Hematopoietic multipotent progenitor cell treated with erythropoietin and hydrocortisone succinate and interleukin-3 and kit ligand, for 4 days (in vitro differentiated cells): ENCODE measurements around the gene SIL1.
"Not testable (repeated sequence)": the region's sequence is repeated elsewhere in the genome, so short reads cannot be mapped to it uniquely, and the experiment has no call there.

Experiments used
- DNase-seq: peaks from one replicate; pipeline ENCODE4 v3.0.0-alpha.2; 2015

Gene SIL1

DNA sequence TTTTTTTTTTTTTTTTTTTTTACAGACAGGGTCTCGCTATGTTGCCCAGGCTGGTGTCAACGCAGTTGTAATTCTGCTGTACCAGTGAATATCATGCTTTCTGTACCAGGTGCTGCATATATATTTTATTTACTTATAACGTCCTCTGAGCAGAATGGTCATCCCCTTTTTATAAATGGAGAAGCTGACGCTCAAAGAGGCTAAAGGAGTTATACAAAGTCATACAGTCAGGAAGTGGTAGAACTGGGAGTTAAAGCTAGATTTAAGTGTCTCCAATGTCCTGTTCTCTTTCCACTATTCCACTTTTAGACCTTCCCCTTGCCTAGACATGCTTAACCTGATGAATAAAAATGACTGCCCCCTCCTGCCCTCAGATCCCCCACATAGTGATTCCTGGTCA, 1.2 kb upstream of the SIL1 start:
- DNase-seq = no peak

DNA sequence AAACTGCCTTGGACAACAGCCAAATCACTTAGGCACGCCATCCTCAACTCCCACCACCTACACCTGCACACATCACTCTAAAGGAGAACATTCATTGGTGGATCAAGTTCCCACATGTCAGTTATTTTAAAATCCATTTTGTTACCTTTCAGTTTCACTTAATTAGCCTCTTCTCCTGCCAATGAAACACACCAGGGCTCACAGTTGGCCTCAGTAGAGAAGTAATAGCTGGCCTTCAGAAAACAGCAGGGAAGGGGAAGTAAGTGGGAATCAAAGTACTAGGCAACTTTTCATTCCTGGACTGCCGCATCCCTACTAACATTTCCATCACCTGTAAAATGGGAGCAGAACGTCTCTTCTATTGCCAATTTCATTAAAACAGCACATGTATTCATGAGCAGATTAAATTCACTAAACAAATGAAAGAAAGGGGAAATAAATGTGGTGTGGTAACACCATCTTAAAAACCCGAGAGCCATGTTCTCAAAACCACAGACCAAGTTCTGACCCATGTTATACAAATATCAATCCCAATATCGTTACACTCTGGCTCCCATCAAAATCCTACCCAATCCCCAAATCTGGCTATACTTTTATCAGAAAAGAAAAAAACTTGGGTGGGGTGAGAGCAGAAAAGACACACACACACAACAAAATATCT, 1.7 kb downstream of the SIL1 start:
- DNase-seq = peak; percentile 51

DNA sequence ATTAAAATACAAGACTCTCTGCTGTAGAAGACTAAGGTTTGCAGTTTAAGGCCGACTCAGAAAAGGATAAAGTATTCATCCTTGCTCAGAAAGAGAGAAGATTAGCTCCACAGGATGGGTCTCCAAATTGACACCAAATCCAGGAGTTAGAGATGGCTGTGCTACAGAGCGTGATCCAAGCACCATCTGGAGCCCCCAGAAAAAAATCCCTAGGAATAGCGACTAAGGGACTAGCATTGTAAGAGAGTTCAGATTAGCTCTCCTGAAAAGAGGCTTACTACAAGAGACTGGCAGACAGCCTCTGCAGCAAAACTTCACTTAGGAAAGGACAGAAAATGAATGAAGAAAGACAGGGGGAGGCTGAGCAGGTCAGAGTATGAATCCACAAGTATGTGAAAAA, 3.7 kb downstream of the SIL1 start:
- no peak for DNase-seq

DNA sequence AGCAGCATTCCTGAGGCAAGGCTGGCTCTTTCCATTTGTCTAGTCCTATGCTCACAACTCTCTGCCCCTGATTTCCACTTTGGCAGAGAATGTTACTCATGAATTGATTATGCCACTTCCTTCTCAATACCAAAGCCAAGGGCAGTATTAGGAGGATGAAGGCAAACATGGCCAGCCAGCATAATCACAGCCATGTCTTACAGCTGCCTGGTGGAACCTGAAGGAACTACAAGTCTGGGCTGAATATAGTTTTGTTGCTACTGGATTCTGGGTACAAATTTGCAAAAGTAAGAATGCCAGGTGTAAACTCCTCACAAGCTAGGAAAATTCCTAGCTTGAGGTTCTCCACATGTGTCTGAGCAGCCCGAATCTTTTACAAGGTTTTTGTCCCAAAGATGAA, 4.2 kb downstream of the SIL1 start:
- peak; percentile 65 for DNase-seq

DNA sequence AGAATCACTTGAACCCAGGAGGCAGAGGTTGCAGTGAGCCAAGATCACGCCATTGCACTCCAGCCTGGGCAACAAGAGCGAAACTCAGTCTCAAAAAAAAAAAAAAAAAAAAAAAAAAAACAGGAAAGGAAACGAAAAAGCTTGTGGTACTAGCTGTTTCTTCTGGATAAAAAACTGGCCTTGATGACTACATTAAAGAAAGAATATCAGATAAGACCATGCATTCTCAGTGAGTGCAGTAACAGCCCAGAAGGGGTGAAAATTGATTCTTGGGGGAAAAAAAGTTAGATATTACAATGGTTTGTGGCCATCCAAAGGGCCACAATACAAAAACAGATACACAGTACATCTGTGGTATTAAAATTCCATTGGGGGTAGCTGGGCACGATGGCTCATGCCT, 5.3 kb downstream of the SIL1 start:
- peak; percentile 90 for DNase-seq

DNA sequence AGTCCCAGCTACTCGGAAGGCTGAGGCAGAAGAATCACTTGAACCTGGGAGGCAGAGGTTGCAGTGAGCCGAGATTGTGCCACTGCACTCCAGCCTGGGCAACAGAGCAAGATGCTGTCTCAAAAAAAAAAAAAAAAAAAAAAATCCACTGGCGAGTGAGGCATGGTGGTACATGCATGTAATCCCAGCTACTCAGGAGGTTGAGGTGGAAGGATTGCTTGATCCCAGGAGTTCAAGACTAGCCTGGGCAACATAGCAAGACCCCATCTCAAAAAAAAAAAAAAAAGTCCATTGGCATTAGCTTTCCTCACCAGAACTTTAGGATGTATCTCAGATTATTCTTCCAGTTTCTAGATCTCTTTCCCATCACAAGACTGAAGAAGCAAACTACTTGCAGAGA, 6.2 kb downstream of the SIL1 start:
- not testable (repeated sequence) for DNase-seq

DNA sequence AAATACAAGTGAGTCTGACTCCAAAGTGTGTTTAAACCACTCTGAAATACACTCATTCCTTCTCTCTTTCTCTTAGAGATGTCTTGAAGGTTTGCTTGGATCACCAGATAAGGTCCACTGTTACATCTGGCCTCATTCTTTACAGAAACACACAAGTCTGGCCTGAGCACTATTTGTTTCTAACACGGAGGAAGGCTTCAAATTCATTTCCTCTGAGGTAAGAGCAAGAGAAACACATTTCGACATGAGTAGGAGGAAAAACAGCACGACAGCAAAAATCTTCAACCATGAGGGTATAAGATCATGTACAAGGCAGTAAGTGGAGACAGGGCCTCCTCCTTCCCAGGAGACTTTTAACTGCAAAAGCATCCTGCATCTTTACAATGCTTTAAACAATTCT, 8.0 kb downstream of the SIL1 start:
- DNase-seq = peak; percentile 37

DNA sequence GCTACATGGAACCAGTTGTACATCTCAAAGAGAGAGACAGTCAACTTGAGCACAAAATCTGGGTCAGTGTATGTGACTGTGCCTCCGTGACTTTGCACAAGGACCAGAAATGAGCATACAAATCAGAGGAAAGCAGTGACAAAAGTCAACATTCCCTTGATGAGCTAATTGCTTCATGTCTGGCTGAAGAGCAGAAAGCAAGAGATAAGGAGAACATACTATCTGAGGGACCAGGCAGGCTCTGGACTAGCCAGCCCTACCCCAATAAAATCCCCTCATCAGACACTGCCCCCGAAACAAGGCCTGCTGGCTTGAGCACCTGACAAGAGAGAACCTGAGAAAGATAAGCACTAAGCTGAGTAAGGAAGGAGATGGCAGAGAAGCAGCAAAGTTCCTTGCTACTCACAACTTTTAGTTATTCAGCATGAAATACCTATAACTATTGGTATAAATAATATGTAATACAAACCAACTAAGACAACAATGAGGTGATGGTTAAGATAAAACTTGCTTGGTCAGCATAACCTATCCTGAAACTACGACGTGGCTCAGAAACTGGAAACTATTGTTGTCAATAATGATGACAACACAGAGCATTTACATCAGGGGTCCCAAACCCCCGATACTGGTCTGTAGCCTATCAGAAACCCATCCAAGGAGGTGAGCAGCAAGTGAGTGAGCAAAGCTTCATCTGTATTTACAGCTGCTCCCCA, 9.5 kb downstream of the SIL1 start:
- peak; percentile 81 for DNase-seq

DNA sequence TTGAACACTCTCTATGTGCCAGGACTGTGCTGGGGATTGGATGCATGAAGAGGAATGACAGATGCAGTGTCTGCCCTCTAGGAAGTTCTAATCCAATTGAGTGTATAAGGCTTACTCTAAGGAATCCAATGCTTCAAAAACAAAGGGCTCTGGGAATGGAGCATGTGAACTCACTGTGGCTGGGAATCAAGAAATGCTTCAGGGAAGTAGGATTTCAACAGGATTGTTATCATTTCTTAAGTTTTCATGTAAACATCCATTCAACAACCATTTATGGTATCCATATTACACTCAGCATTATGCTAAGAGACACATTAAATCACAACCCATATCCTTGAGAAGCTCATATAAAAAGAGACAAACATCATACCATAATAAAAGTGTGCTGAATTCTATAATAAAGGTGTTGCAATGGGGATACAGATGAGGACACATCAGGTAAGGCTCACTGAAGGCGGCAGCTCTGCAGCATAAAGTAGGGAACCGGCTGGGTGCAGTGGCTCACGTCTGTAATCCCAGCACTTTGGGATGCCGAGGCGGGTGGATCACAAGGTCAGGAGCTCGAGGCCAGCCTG, 11.3 kb downstream of the SIL1 start:
- no peak for DNase-seq

DNA sequence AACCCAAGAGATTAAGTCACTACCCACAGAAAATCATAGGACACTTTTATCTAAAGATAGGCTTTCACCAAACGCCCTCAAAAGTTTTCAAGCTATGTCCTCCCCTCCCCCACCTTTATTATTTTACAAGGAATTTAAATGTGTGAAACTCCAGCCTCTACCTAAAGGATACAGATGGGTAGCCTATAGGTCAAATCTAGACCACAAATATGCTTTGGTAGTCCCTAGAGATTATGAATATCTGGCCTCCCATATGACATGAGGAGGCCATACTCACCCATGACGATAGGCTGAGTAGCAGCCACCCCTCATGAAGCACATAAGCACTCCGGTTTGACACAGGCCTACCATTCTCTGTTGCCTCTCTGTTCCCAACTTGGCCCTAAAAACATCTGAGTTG, 11.9 kb downstream of the SIL1 start:
- DNase-seq = peak; percentile 62

DNA sequence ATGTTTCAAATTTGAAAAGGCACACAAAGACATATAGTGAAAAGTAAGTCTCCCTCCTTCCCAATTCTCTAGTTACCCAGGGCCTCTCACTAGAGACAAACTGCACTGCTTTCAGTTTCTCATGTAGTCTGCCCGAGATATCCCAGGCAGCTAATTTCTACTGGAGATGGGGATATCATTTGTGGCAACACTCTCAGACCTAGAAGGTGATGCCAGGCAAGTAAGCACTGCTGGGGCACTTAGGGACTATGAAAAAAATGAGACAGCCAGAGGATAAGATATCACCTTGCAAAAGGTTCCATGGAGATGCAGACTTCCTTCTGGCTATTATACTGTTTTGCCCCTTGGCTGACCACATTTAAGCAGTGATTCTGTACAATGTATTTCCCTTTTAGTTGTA, 12.6 kb downstream of the SIL1 start:
- DNase-seq = no peak

DNA sequence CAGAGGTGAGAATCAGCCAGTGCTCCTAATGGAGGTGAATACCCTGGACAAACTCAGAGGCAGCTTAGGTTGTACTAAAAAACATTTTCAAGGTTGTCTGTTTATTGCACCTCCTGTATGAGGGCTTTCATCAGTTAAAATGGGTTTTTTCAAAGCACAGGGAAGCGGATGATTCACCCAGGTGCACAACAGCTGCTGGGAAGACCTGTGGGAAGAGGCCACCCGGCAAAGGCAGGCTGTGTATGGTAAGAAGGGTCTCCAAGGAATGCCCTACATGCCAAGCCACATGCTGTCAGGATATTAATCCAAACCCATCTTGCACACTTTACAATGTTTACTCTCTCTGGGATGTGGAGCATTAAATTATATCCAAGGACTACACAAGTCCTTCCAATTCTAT, 14.7 kb downstream of the SIL1 start:
- DNase-seq = no peak

DNA sequence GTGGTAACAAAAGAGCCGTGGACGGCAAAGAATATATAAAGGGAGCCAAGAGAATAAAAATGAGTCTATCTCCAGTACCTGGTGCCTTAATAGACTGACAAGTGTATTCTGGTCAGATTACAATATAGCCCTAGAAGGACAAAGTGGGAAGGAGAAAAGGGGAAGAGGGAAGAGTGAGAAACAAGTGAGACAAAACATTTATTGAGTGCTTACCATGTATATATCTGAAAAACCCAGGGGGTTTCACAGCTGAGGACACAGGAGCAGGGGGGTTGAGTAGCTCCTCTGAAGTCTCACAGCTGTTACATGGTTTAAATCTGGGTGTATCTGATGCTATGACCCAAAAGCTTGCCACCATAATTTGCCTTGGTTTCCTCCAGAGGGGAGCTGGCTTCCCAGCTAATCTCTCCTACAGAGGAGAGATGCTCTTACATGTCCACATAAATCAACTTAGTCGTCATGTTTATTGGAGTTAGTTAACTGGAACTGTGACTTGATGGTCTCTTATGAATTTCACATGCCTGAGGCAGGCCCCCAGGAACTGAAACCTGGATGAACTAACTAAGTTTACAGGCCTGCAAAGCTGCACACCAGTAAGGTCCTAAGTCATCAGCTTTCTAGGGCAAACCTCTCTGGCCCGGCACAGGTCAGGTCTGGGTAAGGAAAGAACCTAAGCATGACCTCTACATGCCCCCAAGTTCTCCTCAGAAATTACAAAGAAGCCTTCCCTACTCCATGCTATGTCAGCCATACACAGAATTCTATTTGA, 15.5 kb downstream of the SIL1 start:
- DNase-seq = no peak

DNA sequence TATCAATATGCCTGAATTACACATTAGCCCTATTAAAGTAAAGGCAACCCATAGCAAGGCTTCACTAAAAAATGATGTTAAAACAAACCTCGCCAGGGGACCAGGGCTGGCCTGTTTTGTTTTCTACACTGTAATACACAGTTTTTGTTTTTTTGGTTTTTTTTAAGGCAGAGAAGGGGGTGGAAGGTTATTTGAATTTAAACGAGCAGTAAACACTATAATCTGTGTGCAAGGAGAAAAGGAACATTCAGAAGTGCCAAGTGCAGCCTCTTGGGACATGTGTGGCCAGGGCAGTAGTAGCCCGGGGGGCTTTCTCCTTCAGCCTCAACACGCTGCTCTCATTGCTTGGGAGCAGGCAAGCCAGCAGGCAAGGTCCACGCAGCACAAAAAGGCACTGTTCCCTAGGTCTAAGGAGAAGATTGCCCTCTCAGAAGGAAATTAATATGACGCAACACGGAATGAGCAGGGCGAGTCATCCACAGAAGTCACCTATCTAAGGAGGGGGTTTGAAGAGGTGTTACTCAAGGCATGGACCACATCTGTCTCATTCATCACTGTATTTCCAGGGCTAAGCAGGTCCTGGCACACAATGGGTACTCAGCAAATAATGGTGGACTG, 16.2 kb downstream of the SIL1 start:
- DNase-seq = peak; percentile 21

DNA sequence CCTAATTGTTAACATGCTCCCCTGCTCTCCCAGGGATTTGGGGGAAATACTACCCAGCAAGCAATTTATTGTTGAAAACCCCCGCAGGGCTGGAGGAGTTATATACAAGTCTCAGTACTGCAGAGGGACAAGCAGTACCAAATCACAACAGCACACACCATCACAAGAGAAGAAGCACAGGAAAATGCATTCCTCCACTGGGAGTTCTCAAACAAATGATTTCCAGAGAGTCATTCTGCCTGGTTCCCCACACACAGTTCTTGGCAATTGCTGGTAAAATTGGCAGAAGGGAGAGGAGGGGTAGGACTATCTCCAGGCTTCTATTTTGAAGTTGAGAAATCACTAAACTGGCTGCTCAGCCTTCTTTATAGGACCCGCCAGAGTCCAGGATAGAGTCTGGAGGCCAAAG, 16.8 kb downstream of the SIL1 start:
- no peak for DNase-seq

DNA sequence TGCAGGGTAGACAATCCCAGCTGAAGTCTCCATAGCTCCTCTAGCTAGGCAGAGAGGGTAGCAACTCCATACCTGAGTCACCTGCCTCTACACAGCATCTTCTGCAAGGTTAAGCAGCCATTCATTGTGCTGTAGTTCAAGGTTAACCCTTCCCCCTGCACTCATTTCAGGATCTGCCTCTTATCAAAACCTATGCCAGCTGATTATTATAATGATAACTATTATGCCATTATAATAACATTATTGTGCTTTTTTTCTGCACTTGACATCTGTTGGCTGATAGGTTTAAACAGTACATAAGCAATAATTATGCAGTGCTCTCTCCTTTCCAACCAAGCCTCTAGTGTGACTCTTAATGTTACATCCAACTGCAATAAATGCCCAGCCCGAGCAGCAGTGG, 17.3 kb downstream of the SIL1 start:
- DNase-seq = no peak

DNA sequence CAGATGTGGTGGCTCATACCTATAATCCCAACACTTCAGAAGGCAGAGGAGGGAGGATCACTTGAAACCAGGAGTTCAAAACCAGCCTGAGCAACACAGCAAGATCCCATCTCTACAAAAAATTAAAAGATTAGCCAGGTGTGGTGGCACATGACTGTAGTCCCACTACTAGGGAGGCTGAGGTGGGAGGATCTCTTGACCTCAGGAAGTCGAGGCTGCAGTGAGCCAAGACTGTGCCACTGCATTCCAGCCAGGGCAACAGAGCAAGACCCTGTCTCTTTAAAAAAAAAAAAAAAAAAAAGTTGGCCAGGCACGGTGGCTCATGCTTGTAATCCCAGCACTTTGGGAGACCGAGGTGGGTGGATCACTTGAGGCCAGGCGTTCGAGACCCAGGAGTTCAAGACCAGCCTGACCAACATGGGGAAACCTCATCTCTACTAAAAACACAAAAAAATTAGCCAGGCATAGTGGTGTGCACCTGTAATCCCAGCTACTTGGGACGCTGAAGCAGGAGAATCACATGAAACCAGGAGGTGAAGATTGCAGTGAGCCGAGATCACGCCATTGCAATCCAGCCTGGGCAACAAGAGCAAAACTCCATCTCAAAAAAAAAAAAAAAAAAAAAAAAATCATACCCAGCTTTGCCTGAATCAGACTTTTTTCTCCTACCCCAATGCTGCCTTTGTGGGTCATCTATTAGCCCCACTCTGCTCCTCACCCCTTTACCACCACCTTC, 18.2 kb downstream of the SIL1 start:
- DNase-seq = not testable (repeated sequence)

DNA sequence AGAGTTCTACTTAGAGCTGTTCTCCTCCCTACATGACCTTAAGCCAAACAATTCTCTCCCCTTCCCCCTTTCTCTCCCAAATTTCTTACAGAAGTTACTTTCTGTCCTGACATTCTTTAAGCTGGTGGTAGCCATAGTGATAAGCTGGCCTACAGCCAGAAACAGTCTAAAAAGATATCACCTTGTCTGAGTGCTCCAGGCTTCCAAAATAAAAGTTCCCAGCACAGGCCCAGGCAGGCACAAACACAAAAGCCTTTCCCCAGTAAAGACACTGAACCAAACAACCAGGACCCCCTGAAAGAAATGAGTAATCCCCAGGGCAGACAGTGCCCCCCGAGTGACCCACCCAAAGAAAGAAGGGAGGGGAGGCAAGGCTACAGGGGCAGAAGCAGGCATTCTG, 19.2 kb downstream of the SIL1 start:
- peak; percentile 82 for DNase-seq

DNA sequence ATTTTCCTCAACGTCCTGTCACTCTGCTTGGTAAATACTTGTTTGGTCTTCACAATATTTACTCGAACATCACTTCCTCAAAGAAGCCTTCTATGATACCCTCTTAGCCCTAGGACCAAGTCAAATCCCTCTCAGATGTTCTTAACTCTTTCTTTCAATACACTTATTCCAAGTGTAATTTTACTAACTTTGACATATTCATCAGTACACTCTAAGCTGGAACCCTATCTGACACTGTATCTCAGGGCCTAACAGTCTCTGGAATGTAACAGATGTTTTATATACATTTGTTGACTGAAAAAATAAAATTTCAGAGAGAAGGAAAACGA, 19.6 kb downstream of the SIL1 start:
- peak; percentile 24 for DNase-seq

DNA sequence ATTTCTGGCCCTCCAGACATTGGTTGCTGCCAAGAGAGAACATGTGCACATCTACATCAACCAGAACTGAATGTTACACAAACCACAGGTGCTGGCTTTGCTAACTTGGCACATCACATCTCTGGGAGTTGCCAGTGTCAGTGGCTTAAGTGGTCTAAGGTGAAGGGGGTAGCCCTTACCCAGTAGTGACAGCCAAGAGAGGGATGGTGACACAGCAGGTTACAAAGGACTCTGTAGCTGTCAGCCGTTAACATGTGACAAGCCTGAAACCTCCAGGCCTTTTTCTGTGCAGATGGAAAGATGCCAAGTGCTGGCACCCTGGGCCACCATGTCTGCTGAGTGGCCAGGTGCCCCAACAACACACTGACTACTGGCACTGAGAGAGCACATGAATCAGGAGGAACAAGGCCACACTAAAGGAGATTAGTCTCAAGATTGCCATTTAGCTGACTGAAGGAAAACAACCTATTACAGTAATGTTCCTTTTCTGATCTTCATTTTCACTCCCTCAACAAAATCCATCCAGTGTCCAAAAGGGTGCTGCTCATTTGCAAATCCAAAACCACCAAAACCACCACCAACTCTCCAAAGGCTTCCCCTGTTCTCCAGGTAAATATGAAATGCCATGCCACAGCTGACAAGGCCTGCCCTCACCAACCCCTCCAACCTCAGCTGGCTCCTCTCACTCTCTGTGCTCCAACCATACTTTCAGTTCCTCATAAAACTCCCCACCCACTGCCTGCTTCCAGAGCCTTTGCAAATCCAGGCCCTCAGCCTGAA, 20.2 kb downstream of the SIL1 start:
- DNase-seq = peak; percentile 79

DNA sequence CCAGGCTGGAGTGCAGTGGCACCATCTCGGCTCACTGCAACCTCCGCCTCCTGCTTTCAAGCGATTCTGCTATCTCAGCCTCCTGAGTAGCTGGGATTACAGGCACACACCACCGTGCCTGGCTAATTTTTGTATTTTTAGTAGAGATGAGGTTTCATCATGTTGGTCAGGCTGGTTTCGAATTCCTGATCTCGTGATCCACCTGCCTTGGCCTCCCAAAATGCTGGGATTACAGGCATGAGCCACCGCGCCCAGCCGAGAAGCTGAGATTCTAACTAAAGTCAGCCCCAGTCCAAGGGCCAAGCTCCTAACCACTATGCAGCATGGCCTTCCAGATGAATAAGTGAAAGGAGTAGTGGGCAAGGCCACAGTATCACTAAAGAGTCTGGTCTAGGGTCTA, 20.9 kb downstream of the SIL1 start:
- not testable (repeated sequence) for DNase-seq

DNA sequence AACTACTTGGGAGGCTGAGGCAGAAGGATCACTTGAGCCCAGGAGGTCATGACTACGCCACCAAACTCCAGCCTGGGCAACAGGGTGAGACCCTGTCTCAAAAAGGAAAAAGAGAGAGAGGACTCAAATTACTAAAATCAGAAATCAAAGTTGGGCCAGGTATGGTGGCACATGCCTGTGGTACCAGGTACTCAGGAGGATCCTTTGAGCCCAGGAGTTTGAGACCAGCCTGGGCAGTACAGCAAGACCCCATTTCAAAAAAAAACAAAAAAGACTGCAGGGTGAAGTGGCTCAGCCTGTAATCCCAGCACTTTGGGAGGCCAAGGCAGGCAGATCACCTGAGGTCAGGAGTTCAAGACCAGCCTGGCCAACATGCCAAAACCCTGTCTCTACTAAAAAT, 23.8 kb downstream of the SIL1 start:
- DNase-seq = not testable (repeated sequence)
